ENCODE data around the gene RAB11FIP4. TPM values are rescaled to one million over a fixed set of nuclear protein-coding genes. Genes with fewer than 3 reads are reported as not detected.

The RAB11FIP4 gene
- total and polyA plus RNA-seq, 9 donors: 1.8 to 16.5 (median 6.4) TPM

DNA sequence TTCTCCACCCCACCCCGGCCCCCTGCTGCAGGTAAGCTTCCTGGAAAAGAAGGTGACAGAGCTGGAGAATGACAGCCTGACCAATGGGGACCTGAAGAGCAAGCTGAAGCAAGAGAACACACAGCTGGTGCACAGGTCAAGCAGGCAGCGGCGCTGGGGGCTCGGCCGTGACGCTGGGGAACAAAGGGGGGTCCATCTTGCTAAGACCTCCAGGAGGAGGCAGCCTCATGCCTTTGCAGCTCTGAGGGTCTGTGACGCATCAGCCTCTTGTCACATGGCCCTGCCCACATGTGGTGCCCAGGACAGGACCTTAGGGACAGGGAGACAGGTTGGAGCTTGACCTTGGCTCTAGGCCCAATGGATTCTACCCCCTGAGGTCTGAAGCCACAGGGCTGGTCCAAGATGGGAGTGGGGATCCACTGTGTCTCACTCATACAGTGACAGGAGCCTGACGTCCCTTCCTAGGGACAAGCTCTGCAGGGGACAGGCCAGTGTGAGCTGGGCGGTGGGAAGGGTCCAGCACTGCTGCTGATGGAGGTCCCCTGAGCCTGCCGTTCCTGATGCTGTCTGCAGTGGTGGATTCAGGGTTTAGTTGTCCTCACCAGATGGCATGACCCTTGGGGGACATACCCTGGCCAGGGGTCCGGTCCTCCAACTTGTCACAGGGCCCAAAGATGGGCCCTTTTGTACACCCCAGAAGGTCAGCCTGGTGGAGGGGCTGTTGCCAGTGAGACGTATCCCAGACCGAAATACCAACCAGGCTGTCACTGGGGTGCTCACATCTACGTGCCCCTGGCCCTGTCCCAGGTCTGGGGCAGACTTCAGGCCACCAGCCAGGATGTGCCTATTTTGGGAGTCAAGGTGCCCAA lies 132.6 kb downstream of the RAB11FIP4 start:
- 96 to 98% (median 97%) methylated on average over 13 to 14 of the region's 14 CpGs for WGBS, 3 donors
- H3K27ac ChIP-seq: no peak overlapping the region
- no peak overlapping the region for H3K4me3 ChIP-seq
- H3K27me3 ChIP-seq: no peaks in the 10 kb centered on the region
- no peaks in the 10 kb centered on the region for H3K4me1 ChIP-seq (ENCODE audit: insufficient read depth)
- H3K36me3 ChIP-seq: no peaks in the 10 kb centered on the region
- DNase-seq: no peak
- TF ChIP-seq EP300 (IDR thresholded peaks at IDR 0.05) (no peak), POLR2A (IDR thresholded peaks at IDR 0.05) (no peak)
- TF ChIP-seq, protein P1, sequence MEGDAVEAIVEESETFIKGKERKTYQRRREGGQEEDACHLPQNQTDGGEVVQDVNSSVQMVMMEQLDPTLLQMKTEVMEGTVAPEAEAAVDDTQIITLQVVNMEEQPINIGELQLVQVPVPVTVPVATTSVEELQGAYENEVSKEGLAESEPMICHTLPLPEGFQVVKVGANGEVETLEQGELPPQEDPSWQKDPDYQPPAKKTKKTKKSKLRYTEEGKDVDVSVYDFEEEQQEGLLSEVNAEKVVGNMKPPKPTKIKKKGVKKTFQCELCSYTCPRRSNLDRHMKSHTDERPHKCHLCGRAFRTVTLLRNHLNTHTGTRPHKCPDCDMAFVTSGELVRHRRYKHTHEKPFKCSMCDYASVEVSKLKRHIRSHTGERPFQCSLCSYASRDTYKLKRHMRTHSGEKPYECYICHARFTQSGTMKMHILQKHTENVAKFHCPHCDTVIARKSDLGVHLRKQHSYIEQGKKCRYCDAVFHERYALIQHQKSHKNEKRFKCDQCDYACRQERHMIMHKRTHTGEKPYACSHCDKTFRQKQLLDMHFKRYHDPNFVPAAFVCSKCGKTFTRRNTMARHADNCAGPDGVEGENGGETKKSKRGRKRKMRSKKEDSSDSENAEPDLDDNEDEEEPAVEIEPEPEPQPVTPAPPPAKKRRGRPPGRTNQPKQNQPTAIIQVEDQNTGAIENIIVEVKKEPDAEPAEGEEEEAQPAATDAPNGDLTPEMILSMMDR (IDR thresholded peaks at IDR 0.05): no peak
- H3K9me3 ChIP-seq: no peaks in the 10 kb centered on the region
- intact Hi-C loops (cut with DNase I): loop anchor here in 3 of 4 donors (2.0 to 10.0 kb wide), 2 partner anchors 87 to 89 kb away; no protein-coding TSS in a partner anchor

DNA sequence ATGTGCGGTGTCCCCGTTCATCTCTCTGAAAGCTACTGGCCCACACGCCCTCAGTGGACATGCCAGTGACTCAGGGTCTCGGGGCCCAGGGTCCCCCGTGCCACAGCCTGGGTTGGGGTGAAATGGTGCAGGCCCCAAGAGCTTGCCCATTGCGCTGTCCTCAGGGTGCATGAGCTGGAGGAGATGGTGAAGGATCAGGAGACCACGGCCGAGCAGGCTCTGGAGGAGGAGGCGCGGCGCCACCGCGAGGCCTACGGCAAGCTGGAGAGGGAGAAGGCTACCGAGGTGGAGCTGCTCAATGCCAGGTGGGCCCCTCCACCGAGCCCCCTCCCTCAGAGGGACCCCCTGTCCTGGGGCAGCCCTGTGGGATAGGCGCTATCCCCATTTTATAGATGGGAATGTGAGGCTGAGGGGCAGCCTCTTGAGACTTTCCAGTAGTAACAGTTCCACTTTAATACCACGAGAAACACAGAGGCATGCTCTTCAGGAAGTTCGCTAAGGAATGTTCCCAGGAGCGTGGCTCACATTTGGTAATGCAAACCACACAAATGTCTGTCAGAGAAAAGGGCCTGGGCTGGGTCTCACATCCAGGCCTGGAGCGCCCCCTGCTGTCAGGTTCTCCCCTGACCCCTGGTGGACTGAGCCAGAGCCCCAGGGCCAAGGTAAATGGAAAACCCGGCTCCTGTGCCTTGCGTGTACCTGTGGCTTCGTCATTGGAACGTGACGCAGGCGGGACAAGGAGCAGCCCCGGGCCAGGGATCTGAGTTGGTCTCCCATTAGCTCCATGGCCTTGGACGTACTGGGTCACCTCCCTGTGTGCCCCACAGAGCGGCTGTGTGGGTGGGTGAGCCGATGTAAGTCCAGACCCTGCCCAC lies 133.7 kb downstream of the RAB11FIP4 start:
- Histone ChIP-seq H3K4me1 (ENCODE audit: insufficient read depth) (peaks cover 6% of the 10 kb centered on the region), H3K9me3 (no peaks in the 10 kb centered on the region), H3K4me3 (no peak overlapping the region), H3K27ac (no peak overlapping the region), H3K27me3 (no peaks in the 10 kb centered on the region), H3K36me3 (no peaks in the 10 kb centered on the region)
- peak; percentile 73 to 87 (median 83) for DNase-seq
- intact Hi-C loops (cut with DNase I): loop anchor here in 3 of 4 donors (2.0 to 10.0 kb wide), 2 partner anchors 88 to 90 kb away; no protein-coding TSS in a partner anchor
- TF ChIP-seq EP300 (IDR thresholded peaks at IDR 0.05): no peak
- TF ChIP-seq, protein P1 (IDR thresholded peaks at IDR 0.05): peak; percentile 55 to 75 (median 71)
- WGBS, 3 donors: 68 to 75% (median 68%) methylated on average over 29 to 31 of the region's 31 CpGs

GRCh38 chr17:31525801-31526549 lies 134.5 kb downstream of the RAB11FIP4 start:
- no peaks in the 10 kb centered on the region for H3K9me3 ChIP-seq
- no peak for DNase-seq
- WGBS, 3 donors: 80 to 86% (median 81%) methylated on average over 21 of the region's 21 CpGs

More at GRCh38 chr17:31525801-31526549, 134.5 kb downstream of the RAB11FIP4 start:
- peaks cover 6% of the 10 kb centered on the region for H3K4me1 ChIP-seq (ENCODE audit: insufficient read depth)
- no peaks in the 10 kb centered on the region for H3K27me3 ChIP-seq
- no peak overlapping the region for H3K4me3 ChIP-seq
- no peak overlapping the region for H3K27ac ChIP-seq
- TF ChIP-seq, protein P1 (IDR thresholded peaks at IDR 0.05): no peak
- TF ChIP-seq EP300 (IDR thresholded peaks at IDR 0.05): no peak
- TF ChIP-seq POLR2A (IDR thresholded peaks at IDR 0.05): no peak
- no peaks in the 10 kb centered on the region for H3K36me3 ChIP-seq
- intact Hi-C loops (cut with DNase I): loop anchor here (2.0 to 10.0 kb wide), 3 partner anchors 89 to 91 kb away; no protein-coding TSS in a partner anchor
